PFSK-1 (cell line): ENCODE data around the gene STON1.

Experiments
- FOXP2 ChIP-seq: optimal IDR thresholded peaks from 2 replicates; pipeline ENCODE3; 2011; ENCODE audit warnings: borderline replicate concordance, control low read depth, inconsistent platforms; ENCODE audit not compliant: insufficient read depth; ENCODE audit errors: extremely low read length, extremely low read depth
- POLR2AphosphoS5 ChIP-seq: IDR thresholded peaks from 2 replicates; pipeline ENCODE4 v1.6.1; 2012; ENCODE audit warnings: low read depth, mild to moderate bottlenecking, control low read depth, low read length, moderate library complexity
- REST ChIP-seq, 2 experiments: IDR thresholded peaks; 2 replicates each; pipeline versions ENCODE4 v1.6.1 to v1.8.0; 2011 to 2012; ENCODE audit warnings: low read depth in 2 of 2, low read length in 2 of 2, control low read depth in 1 of 2, inconsistent platforms in 1 of 2, mild to moderate bottlenecking in 1 of 2, moderate library complexity in 1 of 2; ENCODE audit not compliant: insufficient read depth in 1 of 2
- SIN3A ChIP-seq: IDR thresholded peaks from 2 replicates; pipeline ENCODE4 v1.6.1; 2012; ENCODE audit warnings: mild to moderate bottlenecking, low read length, moderate library complexity, borderline replicate concordance; ENCODE audit not compliant: insufficient read depth
- TAF1 ChIP-seq: IDR thresholded peaks from 2 replicates; pipeline ENCODE4 v1.6.1; 2012; ENCODE audit warnings: low read length, control low read depth, borderline replicate concordance; ENCODE audit not compliant: insufficient read depth

STON1 gene

GRCh38 chr2:48567671-48568070, 37.7 kb downstream of the STON1 start:
- TF ChIP-seq REST (IDR thresholded peaks at IDR 0.05; ENCODE audit: insufficient read depth in 1 of 2, low read depth in 2 of 2, low read length in 2 of 2) (no peak), TAF1 (no peak), FOXP2 (no peak), SIN3A (no peak), POLR2AphosphoS5 (no peak)

GRCh38 chr2:48568547-48568946, 38.6 kb downstream of the STON1 start:
- TF ChIP-seq FOXP2, result no peak
- TF ChIP-seq REST (IDR thresholded peaks at IDR 0.05; ENCODE audit: insufficient read depth in 1 of 2, low read depth in 2 of 2, low read length in 2 of 2), result no peak
- TF ChIP-seq POLR2AphosphoS5, result no peak
- TF ChIP-seq SIN3A, result no peak
- no peak for TF ChIP-seq TAF1

- TF ChIP-seq POLR2AphosphoS5 (no peak), SIN3A (no peak), REST (IDR thresholded peaks at IDR 0.05; ENCODE audit: insufficient read depth in 1 of 2, low read depth in 2 of 2, low read length in 2 of 2) (no peak), TAF1 (no peak), FOXP2 (no peak)
Observed at GRCh38 chr2:48569433-48569832, 39.5 kb downstream of the STON1 start.

GRCh38 chr2:48572816-48573215, 42.9 kb downstream of the STON1 start:
- TF ChIP-seq REST (IDR thresholded peaks at IDR 0.05; ENCODE audit: insufficient read depth in 1 of 2, low read depth in 2 of 2, low read length in 2 of 2) (no peak), POLR2AphosphoS5 (no peak), SIN3A (no peak), TAF1 (no peak), FOXP2 (no peak)
